ENCODE measurements around the gene LRRFIP2.
"Not testable (repeated sequence)": the region's sequence is repeated elsewhere in the genome, so short reads cannot be mapped to it uniquely, and the experiment has no call there.

LRRFIP2 gene

GRCh38 chr3:37183976-37184375 is 9.6 kb upstream of the LRRFIP2 start:
- no peak for DNase-seq (ENCODE audit: low read depth)

GRCh38 chr3:37183375-37183831 is 9.0 kb upstream of the LRRFIP2 start:
- no peak for DNase-seq (ENCODE audit: low read depth)

DNA sequence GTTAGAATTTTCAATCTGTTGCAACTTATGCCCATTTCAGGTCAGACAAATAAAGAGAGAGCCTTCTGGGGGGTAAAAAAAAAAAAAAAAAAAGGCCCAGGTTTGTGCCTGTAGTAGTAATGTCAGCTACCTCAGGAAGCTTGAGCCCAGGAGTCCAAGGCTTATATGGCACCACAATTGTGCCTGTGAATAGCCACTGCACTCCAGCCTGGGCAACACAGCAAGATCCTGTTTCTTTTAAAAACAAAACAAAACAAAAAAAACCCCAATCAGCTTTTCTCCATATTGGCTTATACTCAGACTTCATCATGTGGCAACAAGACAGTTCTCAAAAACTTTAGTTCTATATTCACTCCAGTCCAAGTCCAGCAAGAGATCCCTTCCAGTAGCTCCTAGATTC is 8.4 kb upstream of the LRRFIP2 start:
- DNase-seq (ENCODE audit: low read depth), result no peak

DNA sequence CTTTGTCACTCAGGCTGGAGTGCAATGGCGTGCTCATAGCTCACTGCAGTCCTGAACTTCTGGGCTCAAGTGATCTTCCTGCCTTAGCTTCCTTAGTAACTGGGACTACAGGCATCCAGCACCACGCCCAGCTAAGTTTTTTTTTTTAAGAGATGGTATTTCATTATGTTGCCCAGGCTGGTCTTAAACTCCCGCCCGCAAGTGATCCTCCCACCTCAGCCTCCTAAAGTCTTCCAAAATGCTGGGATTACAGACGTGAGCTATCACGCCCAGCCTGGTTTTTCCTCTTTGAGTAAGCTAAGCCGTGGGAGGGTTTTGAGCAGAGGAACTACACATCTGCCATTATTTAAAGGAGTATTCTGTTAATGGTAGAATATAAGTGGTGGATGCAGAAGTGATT is 7.4 kb upstream of the LRRFIP2 start:
- no peak for DNase-seq (ENCODE audit: low read depth)

DNA sequence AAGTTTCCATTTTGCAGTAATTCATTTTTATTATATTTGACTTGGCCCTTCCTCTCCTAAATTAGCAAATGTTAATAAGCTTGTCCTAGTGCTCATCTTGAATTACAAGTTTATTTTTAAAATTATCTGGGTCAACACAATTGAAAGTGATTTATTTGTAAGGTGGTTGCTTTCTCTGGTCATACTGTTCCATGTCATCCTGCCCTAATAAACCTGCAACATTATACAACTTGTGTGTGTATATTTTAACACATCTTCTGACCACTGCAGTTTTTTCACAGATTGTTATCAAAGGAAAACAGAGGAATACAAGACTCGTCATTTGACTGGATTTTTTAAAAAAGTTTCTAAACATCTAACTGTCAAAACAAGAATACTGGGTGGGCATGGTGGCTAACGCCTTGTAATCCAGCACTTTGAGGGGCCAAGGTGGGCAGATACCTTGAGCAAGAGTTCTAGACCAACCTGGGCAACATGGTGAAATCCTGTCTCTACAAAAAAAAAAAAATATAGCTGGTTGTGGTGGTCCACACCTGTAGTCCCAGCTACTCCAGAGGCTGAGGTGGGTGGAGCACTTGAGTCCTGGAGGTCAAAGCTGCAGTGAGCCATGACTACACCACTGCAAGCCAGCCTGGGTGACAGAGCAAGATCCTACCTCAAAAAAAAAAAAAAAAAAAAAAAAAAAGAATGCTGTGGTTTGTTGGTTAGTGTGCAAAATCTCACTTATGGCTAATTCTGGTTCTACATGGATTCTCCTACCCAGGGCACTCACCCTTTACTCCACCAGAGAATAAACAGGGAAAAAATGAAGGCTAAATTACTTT is 5.0 kb upstream of the LRRFIP2 start:
- DNase-seq (ENCODE audit: low read depth), result no peak

GRCh38 chr3:37173806-37174205 is 576 bp downstream of the LRRFIP2 start:
- DNase-seq (ENCODE audit: low read depth), result no peak

- DNase-seq (ENCODE audit: low read depth), result no peak
Measured at GRCh38 chr3:37171144-37171543, 3.2 kb downstream of the LRRFIP2 start.

DNA sequence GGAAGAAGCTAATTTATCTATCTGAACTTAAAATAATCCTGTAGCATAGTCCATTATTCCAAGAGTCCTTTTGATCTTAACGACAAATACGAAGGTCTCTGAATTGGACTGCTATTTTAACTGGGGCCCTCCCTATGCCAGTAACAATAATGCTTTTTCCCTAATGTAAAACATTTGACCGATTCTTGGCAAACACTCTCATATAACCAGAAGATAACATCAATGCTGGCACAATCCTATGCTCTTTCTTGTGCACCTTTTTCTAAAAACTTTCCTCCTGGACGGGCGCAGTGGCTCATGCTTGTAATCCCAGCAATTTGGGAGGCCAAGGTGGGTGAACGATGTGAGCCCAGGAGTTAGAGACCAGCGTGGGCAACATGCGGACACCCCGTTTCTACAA is 3.9 kb downstream of the LRRFIP2 start:
- DNase-seq (ENCODE audit: low read depth), result no peak

DNA sequence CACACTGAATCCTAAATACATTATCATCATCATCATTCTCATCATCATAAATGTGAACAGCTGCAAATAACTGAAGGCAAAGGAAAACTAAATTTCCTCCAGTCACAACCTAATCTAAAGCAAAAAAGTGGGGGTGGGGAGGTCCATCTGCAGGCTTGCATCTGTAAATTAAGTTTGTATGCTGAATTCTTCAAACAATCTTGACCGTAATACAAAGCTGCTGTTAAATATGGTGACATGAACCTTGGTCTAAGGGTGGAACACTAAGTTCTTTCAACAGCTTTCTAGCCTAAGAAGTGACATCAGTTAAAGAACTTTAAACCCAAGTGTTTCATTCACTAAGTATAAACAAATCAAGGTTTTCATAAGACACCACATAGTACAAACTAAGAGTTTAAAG is 4.3 kb downstream of the LRRFIP2 start:
- DNase-seq (ENCODE audit: low read depth), result no peak

DNA sequence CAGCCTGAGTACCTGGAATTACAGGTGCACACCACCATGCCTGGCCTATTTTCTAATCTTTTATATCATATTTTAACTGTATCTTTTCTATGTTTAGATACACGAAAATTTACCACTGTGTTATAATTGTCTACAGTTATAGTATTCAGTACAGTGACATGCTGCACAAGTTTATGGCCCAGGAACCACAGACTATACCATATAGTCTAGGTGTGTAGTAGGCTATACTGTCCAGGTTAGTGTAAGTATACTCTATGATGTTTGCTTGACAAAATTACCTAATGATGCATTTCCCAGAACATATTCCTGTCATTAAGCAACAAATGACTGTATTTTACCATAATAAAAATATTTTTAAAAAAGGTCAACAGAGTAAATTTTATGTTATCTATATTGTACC is 5.5 kb downstream of the LRRFIP2 start:
- DNase-seq (ENCODE audit: low read depth), result no peak

GRCh38 chr3:37163262-37164015 is 10.9 kb downstream of the LRRFIP2 start:
- DNase-seq (ENCODE audit: low read depth), result no peak

GRCh38 chr3:37162501-37163245 is 11.7 kb downstream of the LRRFIP2 start:
- DNase-seq (ENCODE audit: low read depth), result no peak

- DNase-seq (ENCODE audit: low read depth), result no peak
Measured at GRCh38 chr3:37161351-37161750, 13.0 kb downstream of the LRRFIP2 start.

DNA sequence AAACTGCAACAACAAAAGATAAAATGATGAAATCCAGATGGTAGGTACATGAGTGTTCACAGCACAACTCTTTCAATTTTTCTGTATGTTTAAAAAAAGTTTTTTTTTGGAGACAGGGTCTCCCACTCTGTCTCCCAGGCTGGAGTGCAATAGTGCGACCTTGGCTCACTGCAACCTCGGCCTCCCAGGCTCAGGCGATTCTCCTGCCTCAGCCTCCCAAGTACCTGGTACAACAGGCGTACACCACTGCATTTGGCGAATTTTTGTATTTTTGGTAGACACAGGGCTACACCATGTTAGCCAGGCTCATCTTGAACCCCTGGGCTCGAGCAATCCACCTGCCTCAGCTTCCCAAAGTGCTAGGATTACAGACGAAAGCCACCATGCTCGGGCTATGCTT is 18.6 kb downstream of the LRRFIP2 start:
- no peak for DNase-seq (ENCODE audit: low read depth)

DNA sequence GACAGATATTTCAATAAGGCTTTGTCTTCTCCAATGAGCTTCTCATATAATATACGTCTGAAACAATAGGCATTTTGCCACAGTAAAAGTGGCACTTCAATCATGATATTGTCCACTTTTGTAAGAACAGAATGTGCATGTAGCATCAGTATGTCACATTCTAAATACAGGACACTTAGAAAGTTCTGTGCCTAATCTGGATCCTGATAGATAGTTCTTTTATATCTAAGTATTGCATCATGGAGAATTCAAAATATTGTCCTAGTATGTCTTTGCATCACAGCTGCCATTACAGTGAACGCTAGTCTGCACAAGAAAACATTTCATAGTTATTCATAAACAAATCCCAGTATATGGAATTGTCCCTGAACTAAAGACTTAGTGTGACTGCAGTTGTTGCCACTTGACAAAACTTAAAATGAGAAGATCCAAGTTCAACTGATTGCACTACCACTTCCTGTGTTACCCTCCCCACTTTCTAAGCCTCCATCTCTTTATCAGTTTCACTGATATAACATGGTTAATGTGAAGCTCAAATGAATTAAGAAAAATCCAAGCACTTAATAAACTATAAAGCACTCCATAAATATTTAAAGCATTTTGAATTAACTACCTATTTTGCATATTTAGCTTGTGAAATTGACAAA is 19.6 kb downstream of the LRRFIP2 start:
- no peak for DNase-seq (ENCODE audit: low read depth)

DNA sequence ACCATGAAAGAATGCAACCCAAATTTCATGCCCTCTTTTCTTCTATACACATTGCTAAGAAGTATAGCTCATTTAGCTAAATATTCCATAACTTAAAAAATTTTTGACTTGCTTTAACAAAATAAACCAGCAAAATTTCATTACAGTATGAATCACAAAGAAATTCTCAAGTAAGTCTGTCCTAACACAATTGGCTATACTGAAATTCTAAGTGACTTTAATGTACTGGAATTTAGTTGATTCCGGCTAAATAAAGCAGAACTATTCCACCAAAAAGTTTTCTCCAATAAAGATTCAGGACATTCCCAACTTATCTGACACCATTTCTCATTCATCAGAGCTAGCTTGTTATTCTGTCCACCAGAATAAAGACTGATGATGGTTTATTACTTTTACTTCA is 23.8 kb downstream of the LRRFIP2 start:
- no peak for DNase-seq (ENCODE audit: low read depth)

DNA sequence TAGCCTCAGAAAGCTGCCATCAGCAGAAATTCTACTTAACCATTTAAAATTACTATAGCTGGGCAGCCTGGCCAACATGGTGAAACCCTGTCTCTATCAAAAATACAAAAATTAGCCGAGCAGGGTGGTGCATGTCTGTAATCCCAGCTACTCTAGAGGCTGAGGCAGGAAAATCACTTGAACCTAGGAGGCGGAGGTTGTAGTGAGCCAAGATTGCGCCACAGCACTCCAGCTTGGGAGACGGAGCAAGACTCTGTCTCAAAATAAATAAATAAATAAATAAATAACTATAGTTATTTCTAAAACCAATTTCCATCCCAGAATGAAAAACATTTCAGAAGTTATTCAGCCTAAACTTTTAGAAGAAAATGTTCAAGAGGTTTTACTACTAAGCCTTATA is 25.1 kb downstream of the LRRFIP2 start:
- no peak for DNase-seq (ENCODE audit: low read depth)

GRCh38 chr3:37148208-37148607 is 26.2 kb downstream of the LRRFIP2 start:
- no peak for DNase-seq (ENCODE audit: low read depth)

DNA sequence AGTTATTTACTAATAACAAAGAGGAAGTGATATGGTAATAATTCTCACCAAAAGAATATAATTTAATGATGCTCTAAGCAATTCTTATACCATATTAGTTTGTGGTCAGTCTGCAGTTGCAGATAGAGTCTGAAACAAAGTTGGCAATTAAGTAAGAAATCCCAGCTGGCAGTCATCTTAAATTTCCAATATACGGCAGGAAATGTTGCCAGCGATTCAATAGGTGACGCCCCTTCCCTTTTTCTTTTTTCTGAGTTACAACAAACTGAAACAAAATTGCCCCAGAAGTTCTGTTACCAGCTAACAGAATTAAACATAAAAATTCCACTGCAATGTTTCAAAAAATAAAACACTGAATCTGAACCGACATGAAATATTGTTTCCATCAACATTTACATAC is 26.7 kb downstream of the LRRFIP2 start:
- no peak for DNase-seq (ENCODE audit: low read depth)

DNA sequence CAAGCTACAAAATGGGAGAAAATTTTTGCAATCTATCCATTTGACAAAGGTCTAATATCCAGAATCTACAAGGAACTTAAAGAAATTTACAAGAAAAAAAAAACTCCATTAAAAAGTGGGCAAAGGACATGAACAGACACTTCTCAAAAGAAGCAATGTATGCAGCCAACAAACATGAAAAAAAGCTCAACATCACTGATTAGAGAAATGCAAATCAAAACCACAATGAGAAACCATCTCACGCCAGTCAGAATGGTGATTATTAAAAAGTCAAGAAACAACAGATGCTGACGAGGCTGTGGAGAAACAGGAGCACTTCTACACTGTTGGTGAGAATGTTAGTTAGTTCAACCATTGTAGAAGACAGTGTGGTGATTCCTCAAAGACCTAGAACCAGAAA is 27.5 kb downstream of the LRRFIP2 start:
- not testable (repeated sequence) for DNase-seq (ENCODE audit: low read depth)

GRCh38 chr3:37145611-37146010 is 28.8 kb downstream of the LRRFIP2 start:
- DNase-seq (ENCODE audit: low read depth), result no peak

DNA sequence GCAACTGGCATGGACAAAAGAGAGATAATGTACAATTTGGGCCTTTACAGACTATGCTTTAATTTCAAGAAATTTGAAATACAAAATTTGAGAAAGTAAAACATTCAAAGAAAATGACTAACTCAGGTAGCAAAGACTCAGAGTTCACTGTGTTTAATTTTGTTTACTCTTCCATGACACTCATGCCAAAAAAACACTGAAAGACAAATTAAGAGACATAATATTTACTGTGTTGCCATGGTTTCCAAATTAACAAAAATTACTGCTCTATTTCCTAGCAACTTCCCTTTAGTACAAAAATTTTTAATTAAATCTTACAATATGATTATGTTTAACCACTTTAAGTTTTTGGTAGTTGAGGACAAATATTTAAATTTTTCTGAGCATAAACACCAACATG is 29.6 kb downstream of the LRRFIP2 start:
- DNase-seq (ENCODE audit: low read depth), result no peak
